Right renal pelvis (tissue), 4 donors: ENCODE measurements around the gene RNF41. TPM values are rescaled to one million over a fixed set of nuclear protein-coding genes. Genes with fewer than 3 reads are reported as not detected.

Experiments
- DNase-seq, 4 donors: peaks; one replicate each; pipeline ENCODE4 v3.0.0-alpha.2; 2013; ENCODE audit warnings: low read depth in 4 of 4, low spot score in 3 of 4, missing footprints in 1 of 4
- polyA plus RNA-seq, 4 donors: library from polyadenylated mRNA; unstranded; fragments of 120-200 nt; gene quantifications; one replicate each; pipeline ENCODE4 v1.2.1, GENCODE V29; 2013; ENCODE audit not compliant: insufficient read length in 4 of 4

The RNF41 gene
- polyA plus RNA-seq, 4 donors: 43.5 to 45.8 (median 44.0) TPM

DNA sequence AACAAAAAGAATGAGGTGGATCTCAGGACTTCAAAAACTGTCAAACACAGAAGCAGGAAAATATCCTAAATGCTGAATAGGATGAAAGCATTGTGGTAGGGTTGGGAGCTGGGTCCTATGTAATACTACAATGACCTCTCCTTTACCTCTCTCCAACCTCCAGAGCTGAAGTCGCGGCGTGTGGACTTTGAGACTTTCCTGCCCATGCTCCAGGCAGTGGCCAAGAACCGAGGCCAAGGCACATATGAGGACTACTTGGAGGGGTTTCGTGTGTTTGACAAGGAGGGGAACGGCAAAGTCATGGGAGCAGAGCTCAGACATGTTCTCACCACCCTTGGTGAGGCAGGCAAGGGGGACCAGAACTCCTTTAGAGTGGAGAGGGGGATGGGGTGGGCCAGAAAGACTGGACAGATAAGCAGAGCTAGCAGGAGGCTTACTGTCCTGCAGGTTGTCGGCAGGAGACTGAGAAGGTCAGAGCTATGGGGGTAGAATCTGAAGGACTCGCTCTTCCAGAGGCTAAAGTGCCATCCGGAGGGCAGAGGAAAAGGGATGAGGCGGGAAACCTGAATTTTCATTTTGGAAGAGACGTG is 66.4 kb downstream of the RNF41 start:
- DNase-seq: no peak

DNA sequence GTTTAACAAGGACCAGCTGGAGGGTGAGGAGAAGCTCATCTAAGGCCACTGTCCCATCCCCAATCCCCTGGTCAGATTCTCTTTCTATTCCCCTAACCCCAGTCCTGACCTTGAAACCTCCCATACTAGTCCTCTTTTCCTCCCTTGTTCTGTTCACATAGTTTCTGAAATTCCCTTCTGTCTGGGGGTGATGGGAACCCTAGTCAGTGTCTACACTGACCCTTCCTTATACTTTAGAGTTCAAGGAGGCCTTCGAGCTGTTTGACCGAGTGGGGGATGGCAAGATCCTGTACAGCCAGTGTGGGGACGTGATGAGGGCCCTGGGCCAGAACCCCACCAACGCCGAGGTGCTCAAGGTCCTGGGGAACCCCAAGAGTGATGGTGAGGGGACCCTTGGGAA is 66.9 kb downstream of the RNF41 start:
- DNase-seq: no peak

DNA sequence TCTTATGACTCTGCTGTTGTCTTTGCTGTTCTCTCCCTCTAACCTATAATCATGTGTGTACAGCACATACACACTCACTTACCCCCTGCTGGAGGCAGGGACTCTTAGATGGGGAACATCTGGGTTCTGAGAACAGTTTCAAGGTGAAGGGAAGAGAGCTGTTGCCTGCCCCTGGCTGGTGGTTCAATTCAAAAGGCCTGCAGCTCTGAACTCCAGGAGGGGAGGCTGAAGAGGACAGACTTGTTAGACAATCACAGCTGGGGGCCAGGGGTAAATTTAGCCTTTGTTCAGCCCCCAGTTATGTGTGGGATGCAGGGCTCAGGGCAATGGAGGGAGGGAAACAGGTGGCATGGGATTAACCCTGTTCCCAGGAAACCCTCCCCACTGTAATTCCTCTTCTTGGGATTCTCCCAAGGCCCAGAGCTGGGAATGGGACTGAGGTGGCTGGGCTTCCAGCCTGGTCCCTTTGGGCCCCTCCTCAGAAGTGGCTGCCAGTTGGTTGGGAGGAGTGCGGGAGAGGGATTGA is 67.4 kb downstream of the RNF41 start:
- DNase-seq: no peak

DNA sequence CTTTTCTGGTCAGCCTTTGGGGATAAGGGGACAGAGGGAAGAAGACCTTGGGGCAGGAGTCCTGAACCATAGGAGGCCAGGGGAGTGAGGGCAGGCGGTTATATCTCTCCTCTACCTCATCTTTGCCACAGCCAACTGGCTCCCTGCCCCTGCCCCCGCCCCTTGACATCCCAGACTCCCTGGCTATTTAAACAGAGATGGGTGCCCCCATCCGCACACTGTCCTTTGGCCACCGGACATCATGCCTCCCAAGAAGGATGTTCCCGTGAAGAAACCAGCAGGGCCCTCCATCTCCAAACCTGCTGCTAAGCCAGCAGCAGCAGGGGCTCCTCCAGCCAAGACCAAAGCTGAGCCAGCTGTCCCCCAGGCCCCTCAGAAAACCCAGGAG is 68.0 kb downstream of the RNF41 start:
- no peak for DNase-seq

DNA sequence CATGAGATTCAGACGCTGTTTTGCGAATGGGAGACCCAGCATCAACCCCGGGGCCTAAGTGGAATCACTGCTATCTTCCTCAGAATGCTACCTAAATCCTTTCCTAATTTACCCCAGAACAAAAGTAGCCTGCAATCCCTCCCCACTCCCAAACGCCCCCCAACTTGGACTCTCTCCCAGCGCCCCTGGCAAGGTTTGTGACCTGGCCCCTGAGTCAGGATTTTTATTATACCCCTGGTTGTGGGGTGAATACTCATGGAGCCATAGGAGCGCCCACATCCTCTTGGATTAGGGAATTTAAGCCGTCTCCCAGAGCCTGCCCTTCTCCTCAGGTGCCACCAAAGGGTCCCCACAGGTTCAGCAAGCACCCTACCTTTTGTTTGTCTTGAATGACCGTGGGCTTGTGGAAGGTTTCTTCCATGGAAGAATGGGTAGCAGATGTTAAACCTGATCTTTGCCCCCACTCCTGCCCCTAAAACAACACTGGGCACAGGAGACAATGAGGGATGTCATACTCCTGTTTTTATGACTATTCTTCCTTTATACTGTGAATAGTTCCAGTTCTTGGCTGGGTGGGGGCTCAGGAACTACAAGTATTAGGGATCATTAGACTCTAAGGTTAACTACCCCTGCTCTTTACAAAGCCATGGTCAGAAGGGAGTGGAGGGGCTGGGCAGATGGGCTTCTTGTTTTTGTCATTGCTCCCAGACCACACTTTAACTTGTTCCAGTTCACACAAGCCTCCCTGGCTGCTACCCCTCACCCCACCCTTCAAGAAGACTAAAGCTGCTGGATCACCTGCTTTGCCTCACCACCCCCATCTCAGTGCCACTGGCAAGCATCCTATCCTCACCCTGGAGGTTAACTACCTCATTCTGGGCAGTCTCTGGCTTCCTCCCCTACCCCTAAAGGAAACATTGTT is 68.7 kb downstream of the RNF41 start:
- no peak for DNase-seq

Other genes with a start within 250 kb of the RNF41 start
- 100 to 1,000 TPM; 157 to 181 (median 171) TPM for gene RAB5B, start 247.8 kb downstream of the RNF41 start, polyA plus RNA-seq
- gene SUOX, start 224.6 kb downstream of the RNF41 start, polyA plus RNA-seq: 10 to 100 TPM; 44.3 to 52.8 (median 46.7) TPM
- gene IKZF4, start 200.9 kb downstream of the RNF41 start, polyA plus RNA-seq: 10 to 100 TPM; 15.4 to 18.5 (median 17.0) TPM
- gene RPS26, start 180.0 kb downstream of the RNF41 start, polyA plus RNA-seq: 100 to 1,000 TPM; 124 to 544 (median 254) TPM
- 10 to 100 TPM; 73.9 to 92.9 (median 83.1) TPM for gene ERBB3, start 141.8 kb downstream of the RNF41 start, polyA plus RNA-seq
- gene PA2G4, start 117.4 kb downstream of the RNF41 start, polyA plus RNA-seq: 100 to 1,000 TPM; 146 to 157 (median 151) TPM
- gene RPL41, start 105.3 kb downstream of the RNF41 start, polyA plus RNA-seq: 1,000 to 10,000 TPM; 4,780 to 5,144 (median 4,856) TPM
- 1 to 10 TPM; 6.5 to 7.4 (median 7.2) TPM for gene ZC3H10, start 103.7 kb downstream of the RNF41 start, polyA plus RNA-seq
- gene ESYT1, start 93.7 kb downstream of the RNF41 start, polyA plus RNA-seq: 10 to 100 TPM; 71.0 to 84.0 (median 79.2) TPM
- 100 to 1,000 TPM; 157 to 173 (median 167) TPM for gene MYL6B, start 69.3 kb downstream of the RNF41 start, polyA plus RNA-seq
- gene MYL6, start 63.6 kb downstream of the RNF41 start, polyA plus RNA-seq: 1,000 to 10,000 TPM; 1,704 to 1,897 (median 1,779) TPM
- gene SMARCC2, start 32.4 kb downstream of the RNF41 start, polyA plus RNA-seq: 100 to 1,000 TPM; 110 to 133 (median 130) TPM
- gene NABP2, start 2.4 kb upstream of the RNF41 start, polyA plus RNA-seq: 10 to 100 TPM; 28.4 to 35.3 (median 31.8) TPM
- 10 to 100 TPM; 46.7 to 76.7 (median 52.3) TPM for gene SLC39A5, start 8.1 kb upstream of the RNF41 start, polyA plus RNA-seq
- 10 to 100 TPM; 28.2 to 32.0 (median 30.3) TPM for gene ANKRD52, start 36.5 kb upstream of the RNF41 start, polyA plus RNA-seq
- gene COQ10A, start 45.0 kb upstream of the RNF41 start, polyA plus RNA-seq: 10 to 100 TPM; 15.2 to 17.7 (median 16.9) TPM
- gene CS, start 78.4 kb upstream of the RNF41 start, polyA plus RNA-seq: 100 to 1,000 TPM; 185 to 206 (median 202) TPM
- gene CNPY2, start 94.1 kb upstream of the RNF41 start, polyA plus RNA-seq: 100 to 1,000 TPM; 145 to 167 (median 153) TPM
- 100 to 1,000 TPM in 1 of 4 donors, 10 to 100 TPM in 3; 79.4 to 101 (median 82.0) TPM for gene PAN2, start 112.1 kb upstream of the RNF41 start, polyA plus RNA-seq
- under 1 TPM; 0.49 to 1.00 (median 0.89) TPM for gene IL23A, start 117.0 kb upstream of the RNF41 start, polyA plus RNA-seq
- gene STAT2, start 138.2 kb upstream of the RNF41 start, polyA plus RNA-seq: 100 to 1,000 TPM in 1 of 4 donors, 10 to 100 TPM in 3; 79.2 to 107 (median 85.1) TPM
- under 1 TPM in 3 of 4 donors, not detected in 1; 0.06 to 0.18 (median 0.11) TPM for gene APOF, start 140.9 kb upstream of the RNF41 start, polyA plus RNA-seq
- 10 to 100 TPM; 33.6 to 38.4 (median 36.9) TPM for gene TIMELESS, start 227.5 kb upstream of the RNF41 start, polyA plus RNA-seq
- gene MIP, start 232.7 kb upstream of the RNF41 start, polyA plus RNA-seq: under 1 TPM in 2 of 4 donors, not detected in 2; 0.22 to 0.37 TPM
- gene SPRYD4, start 246.7 kb upstream of the RNF41 start, polyA plus RNA-seq: 1 to 10 TPM; 3.5 to 4.8 (median 4.3) TPM